SK-N-MC (cell line): ENCODE results near the gene HK1.

Experiments
- DNase-seq: peaks from one replicate; pipeline ENCODE4 v3.0.0-alpha.2; 2011; ENCODE audit warnings: low read depth, low spot score
- H3K27ac ChIP-seq: fragments of 200-600 bp; sonication (generic); 2 replicates; pipeline ENCODE4 v1.5.1; 2016; ENCODE audit warnings: mixed run types
- H3K36me3 ChIP-seq: fragments of 200-600 bp; sonication (generic); 2 replicates; pipeline ENCODE4 v1.6.1; 2017; ENCODE audit warnings: antibody characterized with exemption, low read length, mixed read lengths; ENCODE audit not compliant: insufficient read depth
- H3K4me3 ChIP-seq: fragments of 200-600 bp; sonication (generic); 2 replicates; pipeline ENCODE4 v1.5.1; 2016
- H3K9ac ChIP-seq: fragments of 200-600 bp; sonication (generic); 2 replicates; pipeline ENCODE4 v1.8.0; 2017; ENCODE audit warnings: mixed run types, mixed read lengths; ENCODE audit not compliant: insufficient read length
- H3K9me3 ChIP-seq: fragments of 200-600 bp; sonication (generic); 2 replicates; pipeline ENCODE4 v1.6.1; 2017; ENCODE audit warnings: low read depth, mild to moderate bottlenecking, antibody characterized with exemption, low read length, moderate library complexity, mixed read lengths
- EZH2 ChIP-seq: fragments of 200-600 bp; sonication (generic); IDR thresholded peaks from one replicate; pipeline ENCODE4 v1.6.1; 2017; ENCODE audit warnings: antibody characterized with exemption
- FOXP2 ChIP-seq: optimal IDR thresholded peaks from 2 replicates; pipeline ENCODE3; 2011; ENCODE audit warnings: mild to moderate bottlenecking, moderate library complexity; ENCODE audit not compliant: insufficient read depth; ENCODE audit errors: extremely low read length, control extremely low read depth
- POLR2AphosphoS5 ChIP-seq: IDR thresholded peaks from 2 replicates; pipeline ENCODE4 v1.6.1; 2012; ENCODE audit warnings: mild to moderate bottlenecking, low read depth, low read length, borderline replicate concordance

HK1 gene

GRCh38 chr10:69311309-69311708, 33.0 kb downstream of the HK1 start:
- H3K36me3 ChIP-seq: no peaks in the 10 kb centered on the region
- H3K9me3 ChIP-seq: no peaks in the 10 kb centered on the region
- H3K4me3 ChIP-seq: no peak overlapping the region
- DNase-seq: no peak
- TF ChIP-seq FOXP2 (no peak), POLR2AphosphoS5 (no peak), EZH2 (no peak)
- H3K9ac ChIP-seq: no peak overlapping the region
- no peak overlapping the region for H3K27ac ChIP-seq

GRCh38 chr10:69312528-69312927, 34.2 kb downstream of the HK1 start:
- DNase-seq: no peak
- no peak overlapping the region for H3K27ac ChIP-seq
- H3K4me3 ChIP-seq: no peak overlapping the region
- H3K9me3 ChIP-seq: no peaks in the 10 kb centered on the region
- H3K9ac ChIP-seq: no peak overlapping the region
- no peak for TF ChIP-seq EZH2
- no peak for TF ChIP-seq POLR2AphosphoS5
- no peak for TF ChIP-seq FOXP2
- H3K36me3 ChIP-seq: no peaks in the 10 kb centered on the region

- no peak for DNase-seq
Measured at GRCh38 chr10:69315100-69315542, 36.8 kb downstream of the HK1 start.

GRCh38 chr10:69315610-69316312, 37.5 kb downstream of the HK1 start:
- H3K4me3 ChIP-seq: no peak overlapping the region
- H3K9me3 ChIP-seq: no peaks in the 10 kb centered on the region
- no peak for DNase-seq
- no peak overlapping the region for H3K27ac ChIP-seq
- H3K36me3 ChIP-seq: no peaks in the 10 kb centered on the region
- H3K9ac ChIP-seq: no peak overlapping the region
- no peak for TF ChIP-seq POLR2AphosphoS5
- no peak for TF ChIP-seq EZH2
- no peak for TF ChIP-seq FOXP2

More at GRCh38 chr10:69315100-69315542, 36.8 kb downstream of the HK1 start:
- H3K9ac ChIP-seq: no peak overlapping the region
- TF ChIP-seq POLR2AphosphoS5 (no peak), FOXP2 (no peak), EZH2 (no peak)
- no peaks in the 10 kb centered on the region for H3K9me3 ChIP-seq
- no peak overlapping the region for H3K27ac ChIP-seq
- no peak overlapping the region for H3K4me3 ChIP-seq
- H3K36me3 ChIP-seq: no peaks in the 10 kb centered on the region

DNA sequence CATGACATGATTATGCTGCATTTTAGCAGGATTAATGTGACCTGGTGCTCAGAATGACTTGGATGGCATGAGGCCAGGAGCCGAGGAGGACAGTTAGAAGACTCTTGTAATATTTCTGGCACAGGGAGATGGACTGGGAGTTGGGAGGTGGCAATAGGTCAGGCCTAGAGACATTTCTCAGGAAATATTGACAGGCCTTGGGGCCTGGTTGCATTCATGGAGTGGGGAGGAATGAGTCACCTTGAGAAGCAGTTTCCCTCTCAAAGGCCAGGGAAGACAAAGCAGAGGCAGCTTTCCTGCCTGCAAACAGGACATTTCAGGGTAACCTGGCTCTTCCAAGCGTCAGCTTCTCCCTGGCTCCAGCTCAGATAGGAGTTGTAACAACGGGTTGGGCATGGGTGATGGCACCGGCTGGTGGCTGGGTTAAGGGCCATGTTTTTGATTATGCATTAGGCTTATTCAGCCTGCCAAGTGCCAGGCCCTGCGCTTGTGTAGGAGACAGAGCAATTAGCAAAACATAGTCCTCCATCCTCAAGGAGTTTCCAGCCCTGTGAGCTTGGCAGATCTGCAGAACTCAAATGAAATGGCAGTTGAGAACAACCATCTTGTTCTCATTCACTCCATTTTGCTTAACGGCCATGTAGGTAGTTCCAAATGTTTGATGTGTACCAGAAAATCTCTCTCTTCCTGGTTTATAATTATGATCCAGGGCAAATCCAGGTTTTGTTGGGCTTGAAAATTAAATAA, 38.2 kb downstream of the HK1 start:
- Histone ChIP-seq H3K9ac (no peak overlapping the region), H3K9me3 (no peaks in the 10 kb centered on the region), H3K36me3 (no peaks in the 10 kb centered on the region), H3K27ac (no peak overlapping the region), H3K4me3 (no peak overlapping the region)
- DNase-seq: no peak
- TF ChIP-seq FOXP2 (no peak), EZH2 (no peak), POLR2AphosphoS5 (no peak)

DNA sequence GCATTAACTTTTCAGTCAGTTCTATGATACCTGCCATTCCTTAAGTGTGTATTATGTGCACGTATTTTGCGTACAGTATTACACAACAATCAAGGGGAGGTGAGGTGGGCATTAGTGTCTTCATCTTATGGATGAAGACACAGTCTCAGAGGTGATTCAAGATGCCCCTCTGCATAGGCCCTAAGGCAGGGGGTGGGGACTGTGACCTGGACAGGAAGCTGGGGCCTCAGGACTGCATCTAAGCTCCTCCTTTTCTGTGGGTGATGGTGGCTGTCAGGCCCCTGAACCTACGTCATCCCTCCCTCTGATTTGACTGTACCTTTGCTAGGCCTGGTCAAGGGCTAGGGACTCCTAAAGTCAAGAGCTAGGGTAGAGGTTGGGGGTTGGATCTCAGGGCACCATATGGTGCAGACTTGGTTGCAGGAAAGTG, 38.9 kb downstream of the HK1 start:
- DNase-seq: no peak
- TF ChIP-seq POLR2AphosphoS5 (no peak), EZH2 (no peak), FOXP2 (no peak)
- H3K4me3 ChIP-seq: no peak overlapping the region
- H3K27ac ChIP-seq: no peak overlapping the region
- H3K9me3 ChIP-seq: no peaks in the 10 kb centered on the region
- H3K9ac ChIP-seq: no peak overlapping the region
- no peaks in the 10 kb centered on the region for H3K36me3 ChIP-seq

- TF ChIP-seq POLR2AphosphoS5 (no peak), EZH2 (no peak), FOXP2 (no peak)
- no peak for DNase-seq
- no peak overlapping the region for H3K27ac ChIP-seq
Measured at GRCh38 chr10:69317626-69318105, 39.4 kb downstream of the HK1 start.

DNA sequence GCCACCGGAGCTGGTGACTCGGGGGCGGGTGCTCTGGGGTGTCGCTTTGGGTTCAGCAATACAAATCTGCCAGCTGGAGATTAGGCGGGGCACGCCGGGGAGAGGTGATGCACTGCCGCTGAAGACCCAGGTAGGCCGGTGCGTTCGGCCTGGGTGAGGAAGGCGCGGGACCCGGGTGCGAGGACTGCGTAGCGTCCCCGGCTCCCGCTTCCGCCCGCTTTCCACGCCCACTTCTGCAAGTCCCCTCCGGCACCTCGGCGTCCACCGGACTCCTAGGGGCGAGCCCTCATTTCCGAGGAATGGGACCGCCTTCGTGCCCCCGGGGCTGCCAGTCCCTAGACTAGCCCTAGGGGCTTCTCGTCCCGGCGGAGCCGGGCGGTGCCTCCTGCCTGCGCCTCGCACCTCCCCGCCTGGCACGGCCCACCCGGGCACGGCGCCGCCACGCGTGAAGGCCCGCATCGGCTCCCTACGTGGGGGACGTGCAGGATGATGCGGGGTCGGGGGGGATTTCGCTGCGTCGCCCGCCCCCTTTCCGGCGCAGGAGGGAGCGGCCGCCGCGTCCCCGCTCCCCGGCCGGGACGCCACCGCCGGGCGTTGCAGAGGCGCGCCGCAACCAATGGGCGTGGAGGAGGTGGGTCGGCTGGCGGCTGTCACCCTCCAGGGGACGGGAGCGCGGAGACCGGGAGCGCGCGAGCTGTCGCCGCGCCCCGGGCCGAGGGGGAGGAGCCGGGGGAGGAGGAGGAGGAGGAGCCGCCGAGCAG, 40.0 kb downstream of the HK1 start:
- TF ChIP-seq EZH2 (no peak), POLR2AphosphoS5 (no peak), FOXP2 (no peak)
- Histone ChIP-seq H3K36me3 (no peaks in the 10 kb centered on the region), H3K27ac (no peak overlapping the region), H3K9me3 (no peaks in the 10 kb centered on the region), H3K9ac (no peak overlapping the region), H3K4me3 (peak overlapping the region; percentile 76)
- no peak for DNase-seq

More at GRCh38 chr10:69317626-69318105, 39.4 kb downstream of the HK1 start:
- Histone ChIP-seq H3K4me3 (peak overlapping the region; percentile 76; the same call in 1 of the 2 replicates), H3K9ac (no peak overlapping the region), H3K36me3 (no peaks in the 10 kb centered on the region), H3K9me3 (no peaks in the 10 kb centered on the region)
